Stomach smooth muscle (tissue), 2 donors: ENCODE data around the gene RAB40A.

ENCODE experiments used
- H3K27ac ChIP-seq: one replicate; pipeline ENCODE4 v1.7.0; 2013; ENCODE audit warnings: mild to moderate bottlenecking, low read length, inconsistent platforms
- H3K27me3 ChIP-seq, 2 donors: one replicate each; pipeline ENCODE4 v1.7.0; 2013; ENCODE audit warnings: low read length in 2 of 2; ENCODE audit not compliant: insufficient read depth in 2 of 2, control insufficient read depth in 1 of 2
- H3K36me3 ChIP-seq, 2 donors: one replicate each; pipeline ENCODE4 v1.7.0; 2013; ENCODE audit warnings: low read length in 2 of 2; ENCODE audit not compliant: control insufficient read depth in 2 of 2, insufficient read depth in 2 of 2
- H3K4me1 ChIP-seq: one replicate; pipeline ENCODE4 v1.7.0; 2013; ENCODE audit warnings: low read length; ENCODE audit not compliant: control insufficient read depth, insufficient read depth
- H3K4me3 ChIP-seq, 2 donors: one replicate each; pipeline ENCODE4 v1.7.0; 2013; ENCODE audit warnings: low read length in 2 of 2
- H3K9ac ChIP-seq, 2 donors: one replicate each; pipeline ENCODE4 v1.7.0; 2013; ENCODE audit warnings: low read length in 2 of 2, mild to moderate bottlenecking in 1 of 2
- H3K9me3 ChIP-seq, 2 donors: one replicate each; pipeline ENCODE4 v1.7.0; 2013; ENCODE audit warnings: low read length in 2 of 2; ENCODE audit not compliant: control insufficient read depth in 2 of 2
- donor health status: healthy.
- donor health status: Pancreatic carcinoma.

RAB40A gene

GRCh38 chrX:103540145-103540544, 20.9 kb upstream of the RAB40A start:
- Histone ChIP-seq H3K4me1 (peaks cover 6% of the 10 kb centered on the region), H3K4me3 (no peak overlapping the region), H3K9ac (no peak overlapping the region), H3K27me3 (peaks cover 0 to 5% of the 10 kb centered on the region in 2 donors), H3K36me3 (no peaks in the 10 kb centered on the region), H3K27ac (no peak overlapping the region), H3K9me3 (no peaks in the 10 kb centered on the region)

- Histone ChIP-seq H3K36me3 (no peaks in the 10 kb centered on the region), H3K27ac (no peak overlapping the region), H3K9ac (no peak overlapping the region), H3K9me3 (no peaks in the 10 kb centered on the region), H3K4me1 (peaks cover 6% of the 10 kb centered on the region), H3K4me3 (no peak overlapping the region), H3K27me3 (peaks cover 0 to 5% of the 10 kb centered on the region in 2 donors)
Measured at GRCh38 chrX:103539695-103540094, 20.4 kb upstream of the RAB40A start.

- Histone ChIP-seq H3K9ac (no peak overlapping the region), H3K27ac (no peak overlapping the region), H3K27me3 (peaks cover 0 to 3% of the 10 kb centered on the region in 2 donors), H3K4me1 (peaks cover 9% of the 10 kb centered on the region), H3K4me3 (no peak overlapping the region), H3K36me3 (no peaks in the 10 kb centered on the region), H3K9me3 (no peaks in the 10 kb centered on the region)
Measured at GRCh38 chrX:103538728-103539127, 19.4 kb upstream of the RAB40A start.

- Histone ChIP-seq H3K36me3 (no peaks in the 10 kb centered on the region), H3K9ac (no peak overlapping the region), H3K9me3 (no peaks in the 10 kb centered on the region), H3K27ac (no peak overlapping the region), H3K4me3 (no peak overlapping the region), H3K27me3 (peaks cover 0 to 5% of the 10 kb centered on the region in 2 donors), H3K4me1 (peaks cover 10% of the 10 kb centered on the region)
Measured at GRCh38 chrX:103537871-103538387, 18.6 kb upstream of the RAB40A start.

DNA sequence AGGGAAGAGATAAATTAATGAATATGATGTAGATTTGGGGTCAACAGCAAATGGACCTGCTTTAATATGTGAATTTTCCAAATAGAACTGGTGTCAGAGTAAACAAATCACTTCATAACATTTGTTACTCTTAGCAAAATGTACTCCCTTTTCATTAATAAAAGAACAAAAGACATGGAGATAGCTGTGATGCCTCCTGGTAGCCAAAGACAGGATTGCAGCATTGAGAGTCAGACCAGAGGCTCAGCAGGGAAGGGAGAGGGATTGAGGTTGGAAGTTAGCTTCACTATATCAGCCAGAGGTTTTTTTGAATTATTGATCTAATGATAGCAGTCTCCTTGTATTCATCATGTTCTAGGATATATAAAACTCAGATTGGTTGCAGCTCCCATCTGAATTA, 17.4 kb upstream of the RAB40A start:
- no peak overlapping the region for H3K27ac ChIP-seq

GRCh38 chrX:103536071-103536470, 16.8 kb upstream of the RAB40A start:
- H3K9ac ChIP-seq = no peak overlapping the region
- no peaks in the 10 kb centered on the region for H3K36me3 ChIP-seq
- peaks cover 10% of the 10 kb centered on the region for H3K4me1 ChIP-seq
- H3K4me3 ChIP-seq = no peak overlapping the region
- H3K27ac ChIP-seq = no peak overlapping the region
- no peaks in the 10 kb centered on the region for H3K9me3 ChIP-seq
- H3K27me3 ChIP-seq = peaks cover 0 to 5% of the 10 kb centered on the region in 2 donors

More for the DNA sequence above, 17.4 kb upstream of the RAB40A start:
- H3K4me1 ChIP-seq = peaks cover 10% of the 10 kb centered on the region
- H3K27me3 ChIP-seq = peaks cover 0 to 5% of the 10 kb centered on the region in 2 donors
- H3K36me3 ChIP-seq = no peaks in the 10 kb centered on the region
- H3K9me3 ChIP-seq = no peaks in the 10 kb centered on the region
- H3K9ac ChIP-seq = no peak overlapping the region
- H3K4me3 ChIP-seq = no peak overlapping the region

DNA sequence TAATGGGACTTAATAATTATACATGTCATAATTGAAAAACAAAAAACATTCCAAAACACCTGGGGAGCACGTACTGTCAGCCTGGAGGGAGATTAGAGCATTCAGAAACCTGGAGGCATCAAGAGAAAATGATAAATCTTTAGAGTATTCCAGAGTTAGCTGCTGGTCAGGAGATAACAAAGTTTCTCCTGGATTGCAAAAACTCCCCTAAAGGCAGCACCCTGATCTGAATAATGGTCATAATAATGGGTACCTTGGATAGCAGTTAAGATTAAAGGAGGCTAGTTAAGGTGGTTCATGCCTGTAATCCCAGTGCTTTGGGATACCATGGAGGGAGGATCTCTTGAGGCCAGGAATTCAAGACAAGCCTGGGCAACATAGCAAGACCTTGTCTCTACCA, 15.9 kb upstream of the RAB40A start:
- peaks cover 0 to 7% of the 10 kb centered on the region in 2 donors for H3K27me3 ChIP-seq
- no peaks in the 10 kb centered on the region for H3K9me3 ChIP-seq
- no peaks in the 10 kb centered on the region for H3K36me3 ChIP-seq
- H3K9ac ChIP-seq = no peak overlapping the region
- H3K4me1 ChIP-seq = peaks cover 10% of the 10 kb centered on the region
- H3K27ac ChIP-seq = no peak overlapping the region
- no peak overlapping the region for H3K4me3 ChIP-seq

GRCh38 chrX:103533511-103534216, 14.4 kb upstream of the RAB40A start:
- Histone ChIP-seq H3K36me3 (peaks cover 0 to 2% of the 10 kb centered on the region in 2 donors), H3K27ac (no peak overlapping the region), H3K4me1 (peaks cover 10% of the 10 kb centered on the region), H3K9ac (peak overlapping the region; percentile 24 to 55), H3K27me3 (peaks cover 0 to 7% of the 10 kb centered on the region in 2 donors), H3K9me3 (no peaks in the 10 kb centered on the region), H3K4me3 (peak overlapping the region; percentile 28 to 76)

- no peak overlapping the region for H3K9ac ChIP-seq
- H3K4me3 ChIP-seq = no peak overlapping the region
- no peak overlapping the region for H3K27ac ChIP-seq
- H3K27me3 ChIP-seq = peaks cover 0 to 14% of the 10 kb centered on the region in 2 donors
- peaks cover 0 to 2% of the 10 kb centered on the region in 2 donors for H3K36me3 ChIP-seq
- H3K9me3 ChIP-seq = no peaks in the 10 kb centered on the region
- H3K4me1 ChIP-seq = peaks cover 6% of the 10 kb centered on the region
Measured at GRCh38 chrX:103531002-103531401, 11.7 kb upstream of the RAB40A start.

DNA sequence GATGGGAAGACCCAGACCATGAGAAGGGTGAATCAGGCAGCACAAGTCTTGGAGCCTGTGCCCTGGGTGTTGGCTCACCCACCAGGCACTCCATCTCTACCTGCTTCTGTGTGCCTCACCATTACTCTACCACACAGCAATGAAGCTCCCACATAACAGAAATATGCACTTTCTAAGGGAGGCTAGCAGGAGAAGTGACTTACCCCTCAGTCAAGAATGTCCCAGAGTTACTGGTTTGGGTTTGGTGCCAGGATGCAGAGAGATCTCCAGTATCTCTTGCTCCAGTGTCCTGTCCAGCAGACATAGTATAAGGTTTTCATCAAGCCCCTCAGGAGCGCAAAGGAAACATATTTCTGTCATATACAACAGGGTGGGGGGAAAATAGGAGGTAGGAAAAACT, 11.3 kb upstream of the RAB40A start:
- no peak overlapping the region for H3K4me3 ChIP-seq
- H3K36me3 ChIP-seq = peaks cover 0 to 2% of the 10 kb centered on the region in 2 donors
- H3K27ac ChIP-seq = no peak overlapping the region
- H3K4me1 ChIP-seq = peaks cover 5% of the 10 kb centered on the region
- H3K9ac ChIP-seq = no peak overlapping the region
- peaks cover 0 to 14% of the 10 kb centered on the region in 2 donors for H3K27me3 ChIP-seq
- H3K9me3 ChIP-seq = no peaks in the 10 kb centered on the region

DNA sequence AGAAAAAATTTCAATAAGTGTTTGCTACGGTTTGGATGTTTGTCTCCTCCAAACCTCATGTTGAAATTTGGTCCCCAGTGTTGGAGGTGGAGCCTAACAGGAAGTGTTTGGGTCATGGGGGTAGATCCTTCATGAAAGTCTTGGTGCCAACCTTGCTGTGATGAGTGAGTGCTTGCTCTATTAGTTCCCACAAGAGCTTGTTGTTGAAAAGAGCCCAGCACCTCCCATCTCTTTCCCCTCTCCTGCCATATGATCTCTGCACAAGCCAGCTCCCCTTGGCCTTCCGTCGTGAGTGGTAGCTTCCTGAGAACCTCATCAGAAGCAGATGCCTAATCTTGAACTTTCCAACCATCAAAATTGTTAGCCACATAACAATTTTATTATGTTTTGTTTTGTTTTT, 10.3 kb upstream of the RAB40A start:
- peaks cover 0 to 2% of the 10 kb centered on the region in 2 donors for H3K36me3 ChIP-seq
- H3K9ac ChIP-seq = no peak overlapping the region

More for the DNA sequence above, 10.3 kb upstream of the RAB40A start:
- Histone ChIP-seq H3K27me3 (peaks cover 0 to 14% of the 10 kb centered on the region in 2 donors), H3K27ac (no peak overlapping the region), H3K4me3 (no peak overlapping the region), H3K9me3 (no peaks in the 10 kb centered on the region), H3K4me1 (peaks cover 4% of the 10 kb centered on the region)
